Caco-2 (cell line): ENCODE results near the gene RPL7A. TPM values are rescaled to one million over a fixed set of nuclear protein-coding genes. Genes with fewer than 3 reads are reported as not detected.

ENCODE experiments used
- BruUV-seq: library from RNA; stranded (reverse); fragments of 400-500 nt; replicated peaks from 2 replicates; lab custom pipeline; 2021; lab: Mats Ljungman, UMichigan
- CTCF ChIA-PET: fragments of 300-600 bp; sonication (Branson Sonifier 250); formaldehyde crosslinking; loops from one replicate; lab custom pipeline; 2022; ENCODE audit warnings: antibody characterized with exemption; lab: Charles Lee
- POLR2A ChIA-PET: fragments of 300-600 bp; sonication (Branson Sonifier 250); formaldehyde crosslinking; loops from one replicate; lab custom pipeline; 2022; ENCODE audit warnings: antibody characterized with exemption; lab: Charles Lee
- DNase-seq, 2 experiments: peaks; one replicate each; pipeline versions ENCODE4 v3.0.0 to v3.0.0-alpha.2; 2020 to 2022
- H3K27me3 ChIP-seq: replicated peaks from 2 replicates; pipeline ENCODE4 v1.6.0; 2011; ENCODE audit warnings: low read length; ENCODE audit not compliant: control insufficient read depth, insufficient read depth
- H3K36me3 ChIP-seq: 2 replicates; pipeline ENCODE4 v1.5.1; 2011; ENCODE audit warnings: low read length; ENCODE audit not compliant: control insufficient read depth, insufficient read depth
- H3K4me1 ChIP-seq: fragments of 250-450 bp; sonication (Bioruptor Pico); 2 replicates; pipeline ENCODE4 v1.5.1; 2020; ENCODE audit warnings: mild to moderate bottlenecking
- H3K4me3 ChIP-seq: 2 replicates; pipeline ENCODE4 v1.5.1; 2011; ENCODE audit warnings: low read depth, mild to moderate bottlenecking, control low read depth, low read length
- H3K9me3 ChIP-seq: fragments of 250-450 bp; sonication (Bioruptor Pico); 2 replicates; pipeline ENCODE4 v1.5.1; 2020; ENCODE audit warnings: mild to moderate bottlenecking, moderate library complexity
- H3K27ac Mint-ChIP-seq: one replicate; pipeline ENCODE4 v1.8.0; 2022; ENCODE audit warnings: mixed read lengths; ENCODE audit not compliant: unreplicated experiment
- H3K27me3 Mint-ChIP-seq: one replicate; pipeline ENCODE4 v1.8.0; 2022; ENCODE audit warnings: mixed read lengths; ENCODE audit not compliant: insufficient read depth, unreplicated experiment
- H3K36me3 Mint-ChIP-seq: one replicate; pipeline ENCODE4 v1.8.0; 2022; ENCODE audit warnings: mild to moderate bottlenecking, mixed read lengths; ENCODE audit not compliant: insufficient read depth, unreplicated experiment
- H3K4me1 Mint-ChIP-seq: one replicate; pipeline ENCODE4 v1.8.0; 2022; ENCODE audit warnings: low read depth, mixed read lengths; ENCODE audit not compliant: unreplicated experiment
- H3K4me3 Mint-ChIP-seq: one replicate; pipeline ENCODE4 v1.8.0; 2022; ENCODE audit warnings: mild to moderate bottlenecking, moderate library complexity, mixed read lengths; ENCODE audit not compliant: unreplicated experiment
- H3K9me3 Mint-ChIP-seq: one replicate; pipeline ENCODE4 v1.8.0; 2022; ENCODE audit warnings: mixed read lengths; ENCODE audit not compliant: unreplicated experiment
- CTCF ChIP-seq, 2 experiments: fragments of 200-600 bp in 1 of 2; IDR thresholded peaks; 1 replicate in 1 of 2; 2 replicates in 1 of 2; pipeline versions ENCODE4 v1.5.1 to v1.8.0; 2011 to 2022; ENCODE audit warnings: antibody characterized with exemption in 1 of 2, control low read depth in 1 of 2, inconsistent platforms in 1 of 2, low read depth in 1 of 2, low read length in 1 of 2, mild to moderate bottlenecking in 1 of 2, moderate library complexity in 1 of 2; ENCODE audit not compliant: insufficient read depth in 1 of 2, severe bottlenecking in 1 of 2, unreplicated experiment in 1 of 2
- intact Hi-C: fragments of 100-400 bp; cut with micrococcal nuclease; formaldehyde crosslinking; loops from one replicate; pipeline ENCODE4 v1.10.0; 2022; ENCODE audit not compliant: unreplicated experiment
- total RNA-seq: library from RNA; stranded (reverse); gene quantifications from 2 replicates; pipeline ENCODE4 v1.2.3, GENCODE V29; 2022

RPL7A gene
- total RNA-seq, 1 experiment from 2014 or later, result 1,995 TPM

DNA sequence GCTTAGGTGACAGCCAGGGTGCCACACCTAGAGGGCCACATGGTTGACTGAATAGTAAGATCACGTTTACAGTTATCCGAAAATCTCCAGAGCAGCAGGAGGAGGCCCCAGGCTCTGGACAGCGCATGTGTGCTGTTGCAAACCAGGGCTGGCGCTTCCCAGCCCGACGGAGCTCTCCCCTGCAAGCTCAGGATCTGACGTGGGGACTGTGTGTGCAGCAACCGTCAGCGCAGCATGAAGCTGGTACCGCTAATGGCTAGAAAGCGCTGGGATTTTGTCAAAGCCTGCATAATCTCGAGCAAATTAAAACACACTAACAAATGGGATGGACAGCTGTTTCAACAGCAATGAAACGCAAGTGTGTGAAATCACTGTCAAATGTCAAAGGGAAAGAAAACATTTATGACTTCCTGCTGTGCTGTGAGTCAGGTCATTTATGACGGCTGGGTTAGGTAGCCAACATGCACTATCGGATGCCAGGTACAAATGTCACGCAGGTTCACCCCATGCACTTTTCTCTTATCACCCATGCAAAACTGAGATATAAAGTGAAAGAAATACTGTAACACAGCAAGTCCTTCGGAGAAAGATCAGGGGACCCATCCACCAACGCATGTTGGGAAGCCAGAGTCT is 20.3 kb downstream of the RPL7A start:
- H3K27ac Mint-ChIP-seq, result no peak overlapping the region
- H3K4me1 Mint-ChIP-seq, result peaks cover 24% of the 10 kb centered on the region
- no peaks in the 10 kb centered on the region for H3K9me3 Mint-ChIP-seq
- no peaks in the 10 kb centered on the region for H3K27me3 ChIP-seq
- no peak overlapping the region for H3K4me3 Mint-ChIP-seq
- no peaks in the 10 kb centered on the region for H3K9me3 ChIP-seq
- ChIA-PET CTCF (no interaction called here), POLR2A (no interaction called here)
- peaks cover 12% of the 10 kb centered on the region for H3K36me3 ChIP-seq
- no peaks in the 10 kb centered on the region for H3K27me3 Mint-ChIP-seq
- TF ChIP-seq CTCF (IDR thresholded peaks at IDR 0.05; ENCODE audit: insufficient read depth in 1 of 2, low read depth in 1 of 2, low read length in 1 of 2, severe bottlenecking in 1 of 2, unreplicated experiment in 1 of 2), result no peak
- no peak for DNase-seq
- peaks cover 88% of the 10 kb centered on the region for H3K36me3 Mint-ChIP-seq
- H3K4me3 ChIP-seq, result no peak overlapping the region
- BruUV-seq, result no TSS peak
- H3K4me1 ChIP-seq, result no peaks in the 10 kb centered on the region; the same call in 1 of the 2 replicates
- intact Hi-C loops, result no loop called here

- no peaks in the 10 kb centered on the region for H3K9me3 ChIP-seq
- peaks cover 24% of the 10 kb centered on the region for H3K4me1 Mint-ChIP-seq
- no peaks in the 10 kb centered on the region for H3K27me3 Mint-ChIP-seq
- TF ChIP-seq CTCF (IDR thresholded peaks at IDR 0.05; ENCODE audit: insufficient read depth in 1 of 2, low read depth in 1 of 2, low read length in 1 of 2, severe bottlenecking in 1 of 2, unreplicated experiment in 1 of 2), result no peak
- CTCF ChIA-PET, result no interaction called here
- peaks cover 86% of the 10 kb centered on the region for H3K36me3 Mint-ChIP-seq
- H3K9me3 Mint-ChIP-seq, result no peaks in the 10 kb centered on the region
- H3K4me1 ChIP-seq, result peaks cover 6% of the 10 kb centered on the region; the same call in 1 of the 2 replicates
- no peaks in the 10 kb centered on the region for H3K27me3 ChIP-seq
- H3K27ac Mint-ChIP-seq, result no peak overlapping the region
- H3K4me3 ChIP-seq, result no peak overlapping the region
- POLR2A ChIA-PET, result interaction anchor here (1.4 kb wide), 1 partner anchor 21 kb away, joined by 6 read pairs; the partner anchor contains the start of genes MED22 and RPL7A
- intact Hi-C loops, result no loop called here
- no peak for DNase-seq
- H3K36me3 ChIP-seq, result peaks cover 12% of the 10 kb centered on the region
- BruUV-seq, result no TSS peak
- no peak overlapping the region for H3K4me3 Mint-ChIP-seq
Observed at GRCh38 chr9:133369422-133369821, 21.4 kb downstream of the RPL7A start.

DNA sequence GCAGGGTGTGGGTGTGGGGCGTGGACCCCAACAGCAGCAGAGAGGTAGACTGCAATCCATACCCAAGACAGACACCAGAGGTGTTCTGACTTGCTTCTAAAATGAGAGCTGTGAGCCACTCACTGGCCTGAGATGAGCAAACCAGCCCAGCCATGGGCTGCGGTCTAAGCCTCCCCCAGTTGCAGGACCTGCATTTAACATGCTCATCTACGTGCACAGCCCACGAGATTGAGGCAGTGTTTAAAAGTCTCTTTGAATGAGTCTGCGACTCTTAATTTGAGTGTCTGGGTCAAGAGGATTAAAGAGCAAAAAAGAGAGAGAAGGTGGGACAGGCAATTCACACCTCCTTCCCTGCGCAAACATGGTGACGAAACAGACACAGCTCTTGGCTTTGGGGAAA is 21.9 kb downstream of the RPL7A start:
- Histone ChIP-seq H3K9me3 (no peaks in the 10 kb centered on the region), H3K36me3 (peaks cover 12% of the 10 kb centered on the region), H3K4me1 (peaks cover 6% of the 10 kb centered on the region; the same call in 1 of the 2 replicates), H3K4me3 (no peak overlapping the region), H3K27me3 (no peaks in the 10 kb centered on the region)
- Mint-ChIP-seq H3K4me1 (peaks cover 24% of the 10 kb centered on the region), H3K4me3 (no peak overlapping the region), H3K27ac (no peak overlapping the region), H3K36me3 (peaks cover 88% of the 10 kb centered on the region), H3K9me3 (no peaks in the 10 kb centered on the region), H3K27me3 (no peaks in the 10 kb centered on the region)
- no TSS peak for BruUV-seq
- TF ChIP-seq CTCF (IDR thresholded peaks at IDR 0.05; ENCODE audit: insufficient read depth in 1 of 2, low read depth in 1 of 2, low read length in 1 of 2, severe bottlenecking in 1 of 2, unreplicated experiment in 1 of 2), result no peak
- no peak for DNase-seq
- CTCF ChIA-PET, result no interaction called here
- intact Hi-C loops, result no loop called here
- POLR2A ChIA-PET, result interaction anchor here (1.4 kb wide), 1 partner anchor 22 kb away, joined by 6 read pairs; the partner anchor contains the start of genes MED22 and RPL7A
